DND-41 (cell line): ENCODE measurements around the gene RASSF10.

Experiments used
- CTCF ChIP-seq: IDR thresholded peaks from 2 replicates; pipeline ENCODE4 v1.5.1; 2012; ENCODE audit warnings: borderline replicate concordance, low read length, moderate library complexity, mild to moderate bottlenecking; ENCODE audit not compliant: poor library complexity, severe bottlenecking; ENCODE audit errors: extremely low read depth
- EZH2 ChIP-seq: IDR thresholded peaks from 3 replicates; pipeline ENCODE4 v1.6.1; 2012; ENCODE audit warnings: borderline replicate concordance, low read depth, mild to moderate bottlenecking, moderate library complexity, low read length, inconsistent platforms; ENCODE audit not compliant: severe bottlenecking

- no peak for TF ChIP-seq CTCF
- no peak for TF ChIP-seq EZH2
Observed at GRCh38 chr11:13012056-13012661, 3.0 kb downstream of the RASSF10 start.
